NCI-H128 (cell line): ENCODE results near the gene TAF4.
A peak's percentile ranks its signal among the peaks of the same experiment; 100 is the strongest.
"Not testable (repeated sequence)": the region's sequence is repeated elsewhere in the genome, so short reads cannot be mapped to it uniquely, and the experiment has no call there.

ENCODE experiments used
- DNase-seq: peaks from one replicate; lab custom pipeline; 2025; ENCODE audit not compliant: unreplicated experiment; lab: John Stamatoyannopoulos, UW

TAF4 gene

DNA sequence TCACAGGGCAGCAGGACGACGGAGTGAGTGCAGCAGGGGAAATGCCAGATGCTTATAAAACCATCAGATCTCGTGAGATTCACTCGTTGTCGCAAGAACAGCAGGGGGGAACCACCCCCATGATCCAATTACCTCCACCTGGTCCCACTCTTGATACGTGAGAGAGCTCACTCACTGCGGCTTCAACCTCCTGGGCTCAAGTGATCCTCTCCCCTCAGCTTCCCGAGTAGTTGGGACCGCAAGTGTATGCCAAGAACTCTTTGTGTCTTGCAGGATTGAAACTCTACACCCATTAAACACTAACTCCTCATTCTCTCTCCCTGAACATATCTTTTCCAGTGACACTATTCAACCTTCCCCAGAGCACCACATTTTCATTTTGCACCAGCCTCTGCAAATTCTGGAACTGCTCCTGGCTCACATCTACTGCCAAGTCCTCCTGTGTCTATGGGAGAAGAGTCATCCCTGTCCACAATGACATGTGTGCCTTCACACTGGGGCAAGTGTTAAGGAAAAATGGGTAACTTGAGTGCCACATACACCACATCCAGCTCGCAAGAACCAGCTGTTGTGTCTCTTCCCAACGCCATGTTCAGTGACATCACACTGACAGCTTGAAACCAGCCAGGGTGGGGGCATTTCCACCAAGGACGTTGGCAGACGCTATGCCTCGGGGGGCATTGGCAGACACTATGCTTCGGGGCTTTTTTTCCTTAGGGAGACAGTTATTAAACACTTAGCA is 14.7 kb upstream of the TAF4 start:
- DNase-seq = peak; percentile 31

DNA sequence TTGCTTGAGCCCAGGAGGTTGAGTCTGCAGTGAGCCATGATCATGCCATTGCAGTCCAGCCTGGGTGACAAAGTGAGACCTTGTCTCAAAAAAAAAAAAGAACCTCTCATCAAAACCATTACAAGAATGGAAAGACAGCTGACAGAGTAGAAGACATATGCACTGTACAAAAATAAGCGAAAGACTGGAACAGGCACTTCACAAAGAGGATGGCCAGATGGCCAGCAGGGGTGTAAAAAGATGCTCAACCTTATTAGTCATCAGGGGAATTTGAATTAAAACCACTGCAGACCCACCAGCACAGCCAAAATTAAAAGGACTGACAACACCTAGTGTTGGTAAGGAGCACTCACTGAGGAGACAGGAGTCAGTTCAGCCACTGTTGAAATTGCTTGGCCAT is 13.5 kb upstream of the TAF4 start:
- no peak for DNase-seq

DNA sequence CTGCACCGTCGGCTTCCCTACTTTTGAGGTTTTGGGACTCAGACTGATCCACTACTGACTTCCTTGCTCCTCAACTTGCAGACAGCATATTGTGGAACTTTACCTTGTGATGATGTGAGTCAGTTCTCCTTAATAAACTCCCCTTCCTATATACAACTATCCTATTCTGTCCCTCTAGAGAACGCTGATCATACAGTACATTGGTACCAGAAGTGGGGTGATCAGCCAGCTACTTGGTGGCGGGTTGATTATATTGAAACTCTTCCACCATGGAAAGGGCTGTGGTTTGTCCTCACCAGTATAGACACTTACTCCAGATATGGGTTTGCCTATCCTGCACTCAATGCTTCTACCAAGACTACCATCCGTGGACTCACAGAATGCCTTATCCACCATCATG is 7.6 kb upstream of the TAF4 start:
- no peak for DNase-seq

DNA sequence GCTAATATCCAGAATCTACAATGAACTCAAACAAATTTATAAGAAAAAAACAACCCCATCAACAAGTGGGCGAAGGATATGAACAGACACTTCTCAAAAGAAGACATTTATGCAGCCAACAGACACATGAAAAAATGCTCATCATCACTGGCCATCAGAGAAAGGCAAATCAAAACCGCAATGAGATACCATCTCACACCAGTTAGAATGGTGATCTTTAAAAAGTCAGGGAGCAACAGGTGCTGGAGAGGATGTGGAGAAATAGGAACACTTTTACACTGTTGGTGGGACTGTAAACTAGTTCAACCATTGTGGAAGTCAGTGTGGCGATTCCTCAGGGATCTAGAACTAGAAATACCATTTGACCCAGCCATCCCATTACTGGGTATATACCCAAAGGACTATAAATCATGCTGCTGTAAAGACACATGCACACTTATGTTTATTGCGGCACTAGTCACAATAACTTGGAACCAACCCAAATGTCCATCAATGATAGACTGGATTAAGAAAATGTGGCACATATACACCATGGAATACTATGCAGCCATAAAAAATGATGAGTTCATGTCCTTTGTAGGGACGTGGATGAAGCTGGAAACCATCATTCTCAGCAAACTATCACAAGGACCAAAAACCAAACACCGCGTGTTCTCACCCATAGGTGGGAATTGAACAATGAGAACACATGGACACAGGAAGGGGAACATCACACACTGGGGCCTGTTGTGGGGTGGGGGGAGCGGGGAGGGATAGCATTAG is 6.2 kb upstream of the TAF4 start:
- DNase-seq = not testable (repeated sequence)

DNA sequence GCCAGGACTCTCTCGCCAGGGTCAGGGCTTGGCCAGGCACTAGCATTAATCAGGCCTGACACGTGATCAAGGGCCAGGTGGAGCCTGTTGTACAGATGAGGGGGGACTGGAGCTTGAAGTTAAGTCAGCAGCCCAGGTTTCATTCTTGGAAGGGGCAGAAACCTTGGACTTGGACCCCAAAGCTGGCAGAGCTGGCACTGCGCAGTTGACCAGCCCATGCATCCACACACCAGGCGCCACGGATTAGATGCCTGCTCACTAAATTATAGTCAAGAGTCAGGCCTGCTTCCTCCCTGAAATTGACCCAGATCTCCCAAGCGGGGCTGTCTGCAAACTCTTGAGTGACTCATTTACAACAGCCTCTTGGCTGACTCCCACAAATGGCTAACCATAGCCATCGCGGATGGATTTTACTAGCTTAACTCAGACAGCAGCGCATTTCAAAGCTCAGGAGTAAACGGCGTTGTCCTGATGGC is 4.1 kb upstream of the TAF4 start:
- DNase-seq = no peak

DNA sequence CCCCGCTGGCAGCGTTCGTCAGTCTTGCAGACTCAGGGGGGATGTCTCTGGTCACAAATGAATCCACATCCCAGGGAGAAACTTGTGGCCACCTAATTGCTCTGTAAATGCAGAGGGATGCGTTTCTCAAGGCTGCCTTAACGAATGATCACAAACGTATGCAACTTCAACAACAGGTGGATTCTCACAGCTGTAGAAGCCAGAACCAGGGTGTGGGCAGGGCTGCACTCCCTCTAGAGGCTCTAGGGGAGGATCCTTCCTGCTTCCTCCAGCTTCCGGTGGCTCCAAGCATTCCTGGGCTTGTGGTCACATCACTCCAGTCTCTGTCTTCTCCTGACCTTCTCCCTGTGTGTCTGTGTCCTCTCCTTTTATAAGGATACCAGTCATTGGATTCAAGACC is 3.3 kb upstream of the TAF4 start:
- DNase-seq = no peak

DNA sequence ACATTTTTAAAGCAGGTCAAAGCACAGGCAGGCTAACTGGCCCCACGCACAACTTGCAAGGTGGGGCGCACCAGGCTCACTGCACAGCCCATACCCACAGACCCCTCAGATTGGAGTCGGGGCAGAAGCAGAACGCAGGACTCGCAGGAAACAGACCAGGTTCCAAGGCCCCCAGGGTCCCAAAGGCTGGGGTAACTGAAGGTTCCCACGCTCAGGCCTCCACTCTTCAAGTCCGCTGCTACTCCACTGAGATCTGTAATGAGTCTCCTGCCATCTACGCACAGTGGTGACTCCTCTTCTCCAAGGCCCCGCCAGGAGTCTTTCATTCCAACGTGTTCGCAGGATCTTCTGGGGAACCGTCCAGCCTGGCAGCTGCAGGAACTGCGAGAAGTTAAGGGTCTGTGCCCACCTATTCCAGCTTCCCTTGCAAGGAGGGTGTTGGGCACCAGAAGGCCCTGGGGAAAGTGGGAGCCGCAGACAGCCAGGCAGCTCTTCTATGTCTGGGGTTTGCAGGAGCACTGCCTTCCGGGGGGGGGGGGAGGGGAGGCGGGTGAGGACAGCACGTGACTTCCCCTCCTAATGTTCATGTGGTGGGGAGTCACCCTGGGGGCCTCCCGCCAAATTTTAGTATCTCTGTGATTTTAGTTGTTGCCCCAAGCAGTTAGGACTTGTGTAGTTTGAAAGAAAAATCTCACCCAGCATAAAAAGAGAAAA is 2.0 kb upstream of the TAF4 start:
- DNase-seq = no peak

DNA sequence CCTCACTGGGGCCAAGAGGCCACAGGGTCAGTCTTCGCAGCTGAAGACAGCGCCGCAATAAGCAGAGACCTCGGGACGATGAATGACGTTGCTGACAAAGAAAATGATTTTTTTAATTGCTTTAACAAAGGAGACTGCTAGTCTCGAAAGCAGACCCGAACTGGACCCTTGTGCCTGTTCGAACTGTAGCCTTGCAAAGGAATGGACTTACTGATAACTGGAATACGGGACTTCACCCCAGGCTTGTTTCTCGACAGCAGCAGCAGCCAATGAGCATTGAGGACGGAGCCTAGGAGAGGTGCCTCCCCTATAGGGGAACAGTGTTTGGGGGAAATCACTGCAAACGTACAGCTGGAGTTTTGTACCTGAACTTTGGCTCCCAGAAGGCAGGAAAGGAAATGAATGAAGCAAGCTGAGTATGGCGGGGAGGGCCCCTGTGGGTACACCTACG is 1.3 kb upstream of the TAF4 start:
- no peak for DNase-seq

DNA sequence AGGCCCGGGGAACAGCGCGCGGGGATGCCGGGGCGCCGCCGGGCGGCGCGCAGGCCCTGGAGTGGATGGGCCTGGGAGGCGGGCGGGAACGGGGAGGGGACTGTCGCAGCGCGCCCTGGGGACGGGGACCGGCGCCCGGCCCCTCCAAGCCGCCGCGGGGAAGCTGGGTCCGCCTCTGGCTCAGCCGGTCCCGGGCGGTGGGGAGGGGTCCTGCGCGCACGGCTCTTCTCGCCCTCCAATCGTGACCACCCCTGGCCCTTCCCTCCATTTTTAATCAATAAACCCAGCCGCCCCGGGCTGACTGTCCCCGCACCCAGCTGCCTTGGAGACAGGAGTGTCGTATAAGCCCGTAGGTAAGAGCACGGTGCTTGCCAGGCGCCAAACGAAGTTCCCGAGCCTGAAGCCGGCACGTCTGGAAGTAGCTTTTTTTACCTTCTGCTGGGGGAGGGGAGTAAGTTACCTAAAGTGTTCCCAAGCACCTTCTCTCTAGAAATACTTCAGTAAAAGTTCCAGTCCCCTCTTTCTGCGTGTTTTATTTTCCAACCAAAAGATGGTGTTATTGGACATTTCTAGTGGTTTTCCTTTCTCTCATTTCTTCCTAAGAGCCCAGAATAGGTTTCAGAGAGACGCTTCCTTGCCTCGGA is 780 bp upstream of the TAF4 start:
- DNase-seq = peak; percentile 63

DNA sequence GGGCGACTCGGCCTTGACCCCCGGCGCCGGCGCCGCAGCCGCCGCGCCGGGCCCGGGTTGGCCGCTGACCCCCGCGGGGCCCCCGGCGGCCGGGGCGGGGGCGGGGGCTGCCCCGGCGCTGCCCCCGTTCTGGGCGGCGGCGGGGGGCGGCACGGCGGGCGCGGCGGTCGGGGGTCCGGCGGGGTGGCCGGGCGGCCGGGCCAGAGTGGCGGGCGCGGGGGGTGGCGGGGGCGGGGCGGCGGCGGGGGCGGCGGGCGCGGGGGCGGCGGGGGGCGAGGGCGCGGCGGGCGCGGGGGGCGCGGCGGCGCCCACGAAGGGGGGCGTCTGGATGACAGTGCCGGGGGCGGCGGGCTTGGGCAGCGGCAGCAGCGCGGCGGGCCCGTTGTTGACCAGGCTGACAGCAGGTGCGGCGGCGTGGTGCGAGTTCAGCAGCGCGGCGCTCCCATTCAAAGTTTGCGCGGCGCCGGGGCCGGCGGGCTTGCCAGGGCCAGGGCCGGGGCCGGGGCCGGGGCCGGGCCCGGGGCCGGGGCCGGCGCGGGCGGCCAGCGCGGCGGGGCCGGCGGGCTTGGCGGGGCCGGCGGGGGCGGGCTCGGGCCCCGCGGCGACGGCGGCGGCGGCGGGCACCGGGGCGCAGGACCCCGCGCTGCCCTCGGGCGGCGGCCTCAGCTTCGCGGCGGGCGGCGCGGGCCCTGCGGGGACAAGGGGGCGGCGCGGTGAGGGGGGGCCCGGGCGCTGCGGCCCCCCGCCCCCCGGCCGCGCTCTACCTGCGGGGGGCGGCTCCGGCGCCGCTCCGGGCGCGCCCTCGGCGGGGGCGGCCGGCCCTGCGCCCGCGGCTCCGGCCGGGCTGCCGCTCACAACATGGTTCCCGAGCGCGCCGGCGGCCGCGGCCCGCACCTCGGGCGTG is 659 bp downstream of the TAF4 start:
- DNase-seq = no peak

DNA sequence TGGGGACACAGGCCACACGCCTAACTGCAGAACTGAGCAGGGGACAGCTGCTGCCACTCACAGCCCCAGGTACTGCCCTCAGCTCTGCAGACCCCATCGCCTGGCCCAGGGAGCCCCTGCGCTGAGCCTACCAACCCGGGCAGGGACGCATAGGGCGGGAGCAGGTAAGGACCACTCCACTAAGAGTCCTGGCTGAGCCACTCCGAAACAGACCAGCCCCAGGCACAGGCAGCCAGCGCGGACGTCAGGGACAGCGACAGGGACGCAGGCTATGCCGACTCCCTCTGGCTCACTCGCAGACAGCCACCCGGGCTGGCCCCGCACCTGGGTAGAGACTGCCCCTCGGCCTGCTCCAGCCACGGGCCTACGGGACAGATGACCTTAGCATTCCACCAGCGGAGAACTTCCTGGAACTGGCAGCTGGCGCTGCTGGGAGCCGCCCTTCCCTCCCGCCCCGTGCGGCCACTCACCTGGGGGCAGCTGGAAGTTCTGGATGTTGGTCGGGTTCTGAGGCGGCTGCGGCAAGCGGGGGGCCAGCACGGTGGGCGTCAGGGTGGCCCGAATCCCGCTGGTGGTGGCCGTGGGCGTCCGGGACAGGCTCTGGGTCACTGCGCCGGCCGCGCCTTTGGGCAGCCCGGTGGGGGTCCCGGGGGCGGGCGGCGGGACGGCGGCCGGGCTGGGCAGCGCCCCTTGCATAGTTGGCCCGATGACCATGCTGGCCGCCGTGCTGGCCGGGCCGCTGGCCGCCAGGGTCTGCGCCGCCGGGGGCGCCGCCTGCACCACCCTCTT is 1.5 kb downstream of the TAF4 start:
- no peak for DNase-seq

DNA sequence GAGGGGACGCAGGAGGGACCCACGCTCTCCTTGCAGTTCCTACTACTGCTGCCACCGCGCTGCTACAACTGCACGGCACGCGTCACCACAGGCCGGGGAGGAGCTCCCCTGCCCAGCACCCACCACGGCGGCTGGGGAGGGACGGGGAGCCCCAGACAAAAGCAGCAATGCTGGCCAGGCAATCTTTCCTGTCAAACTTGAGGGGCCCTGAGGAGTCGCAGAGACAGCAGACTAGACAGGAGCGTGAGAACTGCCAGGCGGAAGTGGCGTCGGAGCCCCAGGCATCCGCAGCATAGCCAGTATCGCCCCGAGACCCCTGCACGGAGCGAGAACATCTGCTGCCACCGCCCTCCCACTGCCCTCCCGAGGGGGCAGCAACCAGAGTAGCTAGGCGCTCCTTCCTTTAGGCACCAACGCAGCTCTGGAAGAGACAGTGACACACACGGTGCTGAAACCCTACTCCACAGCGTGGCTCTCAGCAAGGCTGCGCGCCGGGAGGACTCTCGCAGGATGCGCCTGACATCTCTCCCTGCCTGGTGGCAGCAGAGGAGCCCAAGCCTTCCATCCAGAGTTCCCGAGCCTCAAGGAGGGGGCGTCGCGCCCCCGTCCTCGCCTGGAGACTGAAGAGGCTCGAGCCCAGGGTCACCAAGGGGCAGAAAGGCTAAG is 2.2 kb downstream of the TAF4 start:
- DNase-seq = peak; percentile 65

DNA sequence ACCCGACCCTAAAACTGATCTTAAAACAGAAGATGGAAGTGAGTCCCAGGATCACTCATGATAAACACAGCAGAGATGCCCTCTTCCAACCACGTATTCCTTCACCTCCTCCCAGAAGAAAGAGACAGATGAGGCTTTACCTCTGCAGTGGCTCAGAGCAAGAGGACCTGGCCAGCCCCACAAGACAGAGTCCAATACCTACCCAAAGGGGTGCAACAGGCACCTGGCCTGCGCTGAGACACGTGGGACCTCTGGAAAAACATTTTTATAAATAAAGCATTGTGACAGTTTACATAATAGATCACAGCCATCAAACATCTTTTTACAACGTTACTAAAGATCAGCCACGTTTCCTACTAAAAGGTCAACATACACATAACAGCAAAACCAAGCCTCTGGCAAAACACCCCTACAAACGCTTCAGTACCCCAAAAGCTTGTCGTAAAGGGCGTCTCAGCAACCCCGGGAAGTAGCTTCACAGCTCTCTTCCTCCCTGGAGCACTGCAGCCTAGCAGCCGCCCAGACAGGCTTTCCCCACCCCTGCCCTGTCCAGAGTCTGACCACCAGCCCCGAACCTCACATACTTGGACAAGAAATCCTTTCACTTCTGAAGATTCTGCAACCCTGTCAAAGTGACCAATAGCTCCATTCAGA is 2.9 kb downstream of the TAF4 start:
- no peak for DNase-seq

DNA sequence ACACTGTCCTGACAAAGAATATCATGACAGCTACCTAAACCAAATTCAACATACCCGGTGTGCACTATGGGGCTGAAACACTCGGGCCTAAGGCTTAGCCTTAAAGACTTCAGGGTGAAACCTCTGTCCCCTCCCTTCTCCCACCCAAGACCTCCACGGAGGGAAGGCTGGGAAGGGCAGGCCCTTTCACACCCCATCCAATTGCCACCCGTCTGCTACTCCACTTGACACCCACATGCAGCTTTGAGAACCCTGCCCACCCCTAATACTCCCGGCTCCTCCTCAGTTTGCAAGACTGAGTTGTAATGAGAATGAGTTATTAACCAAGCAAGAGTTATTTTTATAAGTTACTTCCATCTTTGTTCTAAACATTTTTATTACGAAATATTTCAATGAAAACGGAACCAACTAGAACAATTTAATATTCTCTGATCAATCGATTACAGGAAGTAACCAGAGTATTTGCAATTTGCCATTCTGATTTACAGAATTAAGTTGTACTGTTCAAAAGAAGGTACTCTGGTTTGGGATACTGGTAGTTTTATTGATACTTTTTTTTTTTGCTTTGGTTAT is 3.7 kb downstream of the TAF4 start:
- DNase-seq = no peak

DNA sequence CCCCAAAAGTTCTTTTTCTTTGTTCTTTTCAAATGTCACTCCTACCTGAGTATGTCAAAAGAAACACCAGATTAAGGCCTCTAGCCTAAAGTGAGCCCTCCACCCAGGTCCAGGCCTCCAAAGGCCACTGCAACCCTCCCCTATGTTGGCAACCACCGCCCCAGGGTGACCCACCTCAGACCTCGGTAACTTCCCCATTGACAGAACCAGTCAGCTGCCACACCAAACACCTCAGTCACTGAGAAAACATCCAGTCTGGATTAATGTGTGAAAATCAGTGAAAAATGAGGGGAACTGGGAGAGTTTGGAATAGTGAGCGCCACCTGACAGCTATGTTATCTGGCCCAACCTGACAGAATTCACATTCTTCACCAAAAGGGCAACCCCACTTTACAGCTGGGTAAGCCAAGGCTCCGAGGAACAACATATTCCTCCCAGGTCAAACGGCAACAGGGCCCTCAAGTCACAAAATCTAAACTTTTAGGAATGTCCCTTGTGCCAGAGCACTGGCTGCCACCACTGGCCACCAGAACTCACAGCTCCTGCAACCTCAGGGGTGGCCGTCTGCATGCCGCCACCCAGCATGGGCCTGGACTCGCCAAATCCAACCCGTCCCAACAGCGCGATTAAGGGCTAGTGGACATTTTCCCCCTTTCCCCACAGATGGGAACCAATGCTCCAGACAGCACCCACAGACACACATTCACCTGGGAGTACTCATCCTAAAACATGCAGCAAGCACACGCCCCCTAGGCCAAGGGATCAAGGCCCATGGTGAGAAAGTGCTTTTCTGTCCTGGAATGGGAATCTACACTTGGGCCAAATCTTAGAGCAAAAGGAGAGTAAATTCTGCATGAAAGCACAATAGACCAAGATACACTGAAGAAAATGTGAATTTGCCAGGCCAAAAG is 4.8 kb downstream of the TAF4 start:
- no peak for DNase-seq

DNA sequence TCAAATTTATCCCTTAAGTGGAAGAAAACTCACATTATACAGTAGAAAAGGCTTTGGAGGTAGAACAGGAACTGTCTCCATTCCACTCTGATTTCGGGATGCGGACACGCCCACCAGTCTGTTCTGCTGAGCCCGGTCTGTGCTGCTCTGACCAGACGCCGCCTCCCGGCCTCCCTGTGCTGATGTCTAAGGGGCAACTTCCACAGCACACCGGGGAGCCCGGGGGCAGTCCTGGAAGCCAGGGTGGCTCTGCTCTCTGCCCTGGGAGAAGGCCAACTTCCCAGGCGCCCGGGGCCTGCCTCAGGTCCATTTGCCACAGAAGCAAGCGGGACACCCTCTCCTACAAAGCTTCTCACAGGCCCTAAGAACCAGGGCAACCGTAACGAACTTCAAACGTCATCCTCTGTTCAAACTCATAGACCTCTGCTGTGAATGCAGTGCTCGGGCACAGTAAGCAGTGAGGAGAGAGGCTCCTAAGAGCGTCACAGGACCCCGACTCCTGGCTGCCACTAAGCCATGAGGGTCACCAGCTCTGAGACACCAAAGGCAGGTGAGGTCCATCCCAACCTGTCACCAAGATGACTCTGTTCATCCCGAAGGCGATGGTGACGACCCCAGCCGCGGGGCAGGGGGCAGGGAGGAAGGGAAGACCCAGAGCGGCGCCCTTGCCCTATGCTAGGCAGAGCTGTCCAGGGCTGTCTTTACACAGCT is 5.6 kb downstream of the TAF4 start:
- DNase-seq = no peak
